Epithelial cell of esophagus (primary cell): ENCODE results near the gene DLEC1.
A peak's percentile ranks its signal among the peaks of the same experiment; 100 is the strongest.

Experiments
- DNase-seq: peaks from one replicate; pipeline ENCODE4 v3.0.0; 2010; ENCODE audit warnings: low read depth
- H3K4me3 ChIP-seq: 2 replicates; pipeline ENCODE4 v1.5.1; 2011; ENCODE audit warnings: mild to moderate bottlenecking, low read length, control low read depth
- TF ChIP-seq, protein P1 (sequence below): IDR thresholded peaks from 2 replicates; pipeline ENCODE4 v1.5.1; 2011; ENCODE audit warnings: low read depth, mild to moderate bottlenecking, low read length, control low read depth, inconsistent platforms; ENCODE audit not compliant: insufficient read depth; ENCODE audit errors: missing control alignments

The DLEC1 gene

GRCh38 chr3:38138349-38139190, 99.6 kb downstream of the DLEC1 start, which contains the start of gene MYD88:
Gene MYD88 (plus strand): TSS chr3:38138661. CDS start chr3:38138701, 40 bp downstream.
- TF ChIP-seq, protein P1, sequence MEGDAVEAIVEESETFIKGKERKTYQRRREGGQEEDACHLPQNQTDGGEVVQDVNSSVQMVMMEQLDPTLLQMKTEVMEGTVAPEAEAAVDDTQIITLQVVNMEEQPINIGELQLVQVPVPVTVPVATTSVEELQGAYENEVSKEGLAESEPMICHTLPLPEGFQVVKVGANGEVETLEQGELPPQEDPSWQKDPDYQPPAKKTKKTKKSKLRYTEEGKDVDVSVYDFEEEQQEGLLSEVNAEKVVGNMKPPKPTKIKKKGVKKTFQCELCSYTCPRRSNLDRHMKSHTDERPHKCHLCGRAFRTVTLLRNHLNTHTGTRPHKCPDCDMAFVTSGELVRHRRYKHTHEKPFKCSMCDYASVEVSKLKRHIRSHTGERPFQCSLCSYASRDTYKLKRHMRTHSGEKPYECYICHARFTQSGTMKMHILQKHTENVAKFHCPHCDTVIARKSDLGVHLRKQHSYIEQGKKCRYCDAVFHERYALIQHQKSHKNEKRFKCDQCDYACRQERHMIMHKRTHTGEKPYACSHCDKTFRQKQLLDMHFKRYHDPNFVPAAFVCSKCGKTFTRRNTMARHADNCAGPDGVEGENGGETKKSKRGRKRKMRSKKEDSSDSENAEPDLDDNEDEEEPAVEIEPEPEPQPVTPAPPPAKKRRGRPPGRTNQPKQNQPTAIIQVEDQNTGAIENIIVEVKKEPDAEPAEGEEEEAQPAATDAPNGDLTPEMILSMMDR: no peak
- DNase-seq: peak; percentile 62
- H3K4me3 ChIP-seq: peak within 1 kb of the TSS; percentile 82

- TF ChIP-seq, protein P1: no peak
- DNase-seq: peak; percentile 33
These were observed 100.2 kb downstream of the DLEC1 start for GRCh38 chr3:38139191-38139590.

GRCh38 chr3:38139652-38140051, 100.6 kb downstream of the DLEC1 start:
- peak overlapping the region; percentile 82 for H3K4me3 ChIP-seq
- no peak for DNase-seq
- TF ChIP-seq, protein P1: no peak

More at GRCh38 chr3:38139191-38139590, 100.2 kb downstream of the DLEC1 start:
- H3K4me3 ChIP-seq: peak overlapping the region; percentile 82

DNA sequence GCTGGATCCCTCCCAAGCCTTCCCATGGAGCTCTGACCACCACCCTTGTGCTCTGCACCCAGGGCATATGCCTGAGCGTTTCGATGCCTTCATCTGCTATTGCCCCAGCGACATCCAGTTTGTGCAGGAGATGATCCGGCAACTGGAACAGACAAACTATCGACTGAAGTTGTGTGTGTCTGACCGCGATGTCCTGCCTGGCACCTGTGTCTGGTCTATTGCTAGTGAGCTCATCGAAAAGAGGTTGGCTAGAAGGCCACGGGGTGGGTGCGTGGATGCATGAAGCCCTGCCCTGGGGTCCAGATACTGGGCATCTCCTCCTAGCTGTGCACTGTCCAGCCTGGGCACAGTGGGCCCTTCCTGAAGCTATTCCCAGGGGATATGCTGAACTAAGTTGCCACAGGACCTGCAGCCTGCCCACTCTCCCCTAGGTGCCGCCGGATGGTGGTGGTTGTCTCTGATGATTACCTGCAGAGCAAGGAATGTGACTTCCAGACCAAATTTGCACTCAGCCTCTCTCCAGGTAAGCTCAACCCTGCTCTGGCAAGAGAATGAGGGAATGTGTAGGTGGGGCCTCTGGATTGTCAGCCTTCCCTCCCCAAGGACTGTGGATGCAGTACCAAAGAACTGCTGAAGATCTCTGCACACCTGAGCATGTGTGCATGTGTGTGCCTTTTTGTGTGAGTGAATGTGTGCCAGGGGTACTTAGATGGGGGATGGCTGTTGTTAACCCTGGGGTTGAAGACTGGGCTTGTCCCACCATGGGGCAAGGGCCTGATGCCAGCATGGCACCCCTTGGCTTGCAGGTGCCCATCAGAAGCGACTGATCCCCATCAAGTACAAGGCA, 101.5 kb downstream of the DLEC1 start:
- no peak overlapping the region for H3K4me3 ChIP-seq
- no peak for DNase-seq
- TF ChIP-seq, protein P1: no peak

DNA sequence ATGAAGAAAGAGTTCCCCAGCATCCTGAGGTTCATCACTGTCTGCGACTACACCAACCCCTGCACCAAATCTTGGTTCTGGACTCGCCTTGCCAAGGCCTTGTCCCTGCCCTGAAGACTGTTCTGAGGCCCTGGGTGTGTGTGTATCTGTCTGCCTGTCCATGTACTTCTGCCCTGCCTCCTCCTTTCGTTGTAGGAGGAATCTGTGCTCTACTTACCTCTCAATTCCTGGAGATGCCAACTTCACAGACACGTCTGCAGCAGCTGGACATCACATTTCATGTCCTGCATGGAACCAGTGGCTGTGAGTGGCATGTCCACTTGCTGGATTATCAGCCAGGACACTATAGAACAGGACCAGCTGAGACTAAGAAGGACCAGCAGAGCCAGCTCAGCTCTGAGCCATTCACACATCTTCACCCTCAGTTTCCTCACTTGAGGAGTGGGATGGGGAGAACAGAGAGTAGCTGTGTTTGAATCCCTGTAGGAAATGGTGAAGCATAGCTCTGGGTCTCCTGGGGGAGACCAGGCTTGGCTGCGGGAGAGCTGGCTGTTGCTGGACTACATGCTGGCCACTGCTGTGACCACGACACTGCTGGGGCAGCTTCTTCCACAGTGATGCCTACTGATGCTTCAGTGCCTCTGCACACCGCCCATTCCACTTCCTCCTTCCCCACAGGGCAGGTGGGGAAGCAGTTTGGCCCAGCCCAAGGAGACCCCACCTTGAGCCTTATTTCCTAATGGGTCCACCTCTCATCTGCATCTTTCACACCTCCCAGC, 102.4 kb downstream of the DLEC1 start:
- DNase-seq: no peak
- H3K4me3 ChIP-seq: no peak overlapping the region
- TF ChIP-seq, protein P1: no peak

GRCh38 chr3:38141952-38142273, 102.9 kb downstream of the DLEC1 start:
- DNase-seq: peak; percentile 66
- TF ChIP-seq, protein P1: no peak
- no peak overlapping the region for H3K4me3 ChIP-seq
